HG03575 (cell line): ENCODE results near the gene SON.
"Not testable (repeated sequence)": the region's sequence is repeated elsewhere in the genome, so short reads cannot be mapped to it uniquely, and the experiment has no call there.

Experiments
- ATAC-seq: cut with Tn5 transposase; IDR thresholded peaks from one replicate; pipeline ENCODE4 v1.9.1; 2021; ENCODE audit not compliant: unreplicated experiment, insufficient number of reproducible peaks, low FRiP score; ENCODE audit errors: extremely low read depth

Gene SON

DNA sequence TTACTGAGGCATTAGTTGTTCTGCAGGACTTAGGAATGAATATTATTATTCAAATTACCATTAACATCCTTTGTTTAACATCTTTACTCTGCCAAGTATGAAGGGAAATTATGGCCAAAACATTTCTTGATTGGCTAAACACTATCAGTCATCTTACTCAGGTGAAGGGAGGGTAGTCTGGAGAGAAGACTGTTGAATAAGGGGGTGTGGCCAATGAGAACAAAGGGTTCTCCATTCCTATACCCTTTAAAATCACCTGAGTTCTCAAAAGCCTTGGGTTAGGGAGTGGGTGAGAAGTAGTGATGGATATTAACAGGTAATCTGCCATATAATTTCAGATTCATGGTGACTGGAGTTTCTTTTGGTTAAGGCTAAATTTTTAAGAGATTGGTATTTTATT lies 79.4 kb downstream of the SON start:
- ATAC-seq = no peak

DNA sequence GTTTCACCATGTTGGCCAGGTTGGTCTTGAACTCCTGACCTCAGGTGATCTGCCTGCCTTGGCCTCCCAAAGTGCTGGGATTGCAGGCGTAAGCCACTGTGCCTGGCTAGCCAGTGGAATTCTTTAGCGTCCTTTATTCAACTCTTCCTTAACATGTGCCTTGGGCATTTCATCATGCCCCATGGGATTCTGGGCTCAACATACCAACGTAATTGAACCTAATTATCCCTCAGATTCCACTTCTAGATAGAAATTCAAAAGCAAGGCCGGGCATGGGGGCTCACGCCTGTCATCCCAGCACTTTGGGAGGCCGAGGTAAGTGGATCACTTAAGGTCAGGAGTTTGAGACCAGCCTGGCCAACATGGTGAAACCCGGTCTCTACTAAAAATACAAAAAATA lies 83.3 kb downstream of the SON start:
- not testable (repeated sequence) for ATAC-seq
